Mucosa of descending colon (tissue), 3 donors: ENCODE measurements around the gene MRPL43. TPM values are rescaled to one million over a fixed set of nuclear protein-coding genes. Genes with fewer than 3 reads are reported as not detected.

Experiments used
- ATAC-seq: fragments of 200-7000 bp; cut with Tn5 transposase; one replicate; pipeline ENCODE4 v1.9.1; 2020; ENCODE audit warnings: mild to moderate bottlenecking, moderate library complexity
- DNase-seq, 3 donors: peaks; one replicate each; pipeline ENCODE4 v3.0.0-alpha.2; 2020
- H3K36me3 ChIP-seq: fragments of 200-600 bp; one replicate; pipeline ENCODE4 v1.8.0; 2021; ENCODE audit warnings: low read depth, mild to moderate bottlenecking
- H3K4me1 ChIP-seq: fragments of 200-600 bp; one replicate; pipeline ENCODE4 v1.8.0; 2021; ENCODE audit warnings: low read depth, mild to moderate bottlenecking
- H3K4me3 ChIP-seq: fragments of 200-600 bp; one replicate; pipeline ENCODE4 v1.8.0; 2021; ENCODE audit warnings: mild to moderate bottlenecking
- H3K9me3 ChIP-seq: fragments of 200-600 bp; one replicate; pipeline ENCODE4 v1.8.0; 2021; ENCODE audit warnings: mild to moderate bottlenecking
- intact Hi-C, 2 donors: fragments of 100-400 bp; cut with DNase I in 1 of 2; cut with micrococcal nuclease in 1 of 2; formaldehyde crosslinking; loops; one replicate each; pipeline versions ENCODE4 v1.11.0 to v1.11.1; 2022; cut with DNase I, micrococcal nuclease
- total RNA-seq, 3 donors: library from RNA; stranded (reverse); fragmentation: NEBNext Ultra II Directional in 2 of 3; extraction: Animal tissue kit (Norgen Biotek cat#: 25700) in 2 of 3; gene quantifications; one replicate each; pipeline versions ENCODE4 v1.2.1 to v1.2.4, GENCODE V29; 2021 to 2023
- TF ChIP-seq, protein P1 (sequence below): fragments of 200-600 bp; IDR thresholded peaks from one replicate; pipeline ENCODE4 v1.8.0; 2022; ENCODE audit warnings: antibody characterized with exemption, mild to moderate bottlenecking
- donor health status: DM: no; HTN: no; CAD: no; lungs with moderate emphysema.
- donor health status: DM: no; HTN: no; CAD: no.
- donor health status: DM: no; HTN: yes; CAD: no.

The MRPL43 gene
- total RNA-seq, 3 donors from 2014 or later, result 61.3 to 82.3 (median 71.4) TPM

DNA sequence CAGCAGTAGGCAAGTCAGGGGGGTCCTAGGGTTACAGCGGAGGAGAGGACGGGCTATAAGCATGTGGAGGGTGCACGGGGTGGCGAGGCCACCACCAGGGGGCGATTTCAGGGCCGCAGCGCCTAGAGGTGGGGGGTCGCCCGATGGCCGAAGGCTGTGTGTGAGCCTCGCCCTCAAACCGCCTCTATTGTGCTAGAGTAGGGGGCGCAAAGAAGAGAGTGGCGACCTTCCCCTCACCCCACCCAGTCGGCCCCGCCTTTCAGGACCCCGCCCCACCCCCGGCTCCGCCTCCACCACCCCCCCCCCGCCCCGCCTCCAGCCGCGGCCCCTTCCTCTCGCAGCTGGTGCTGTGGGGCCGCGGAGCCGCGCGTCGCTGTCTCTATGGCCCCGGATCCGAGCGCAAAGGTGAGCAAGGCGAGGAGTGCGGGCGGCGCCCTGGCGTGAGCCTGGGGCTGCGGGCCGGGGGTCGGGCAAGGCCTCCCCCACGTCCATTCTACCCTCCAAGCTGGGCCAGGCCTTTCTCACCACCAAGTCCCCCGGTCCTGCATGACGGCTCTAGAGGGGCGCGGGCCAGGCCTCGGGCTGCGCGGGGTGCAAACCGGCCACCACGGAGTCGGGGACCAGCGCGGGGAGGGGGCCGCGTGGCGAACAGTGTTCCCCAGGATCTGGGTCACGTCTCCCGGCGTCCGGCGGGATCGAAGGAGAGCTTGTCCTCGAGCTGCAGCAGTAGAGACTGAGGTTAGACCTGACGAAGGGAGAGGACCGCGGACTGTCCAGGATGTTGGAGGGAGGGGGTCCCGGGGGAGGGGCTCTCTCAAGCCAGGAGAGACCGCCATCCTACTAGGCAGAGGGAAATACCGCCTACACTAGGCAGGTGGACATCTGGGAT, 17.9 kb downstream of the MRPL43 start, which contains the start of gene SEMA4G:
SEMA4G (plus strand) TSS at position 318 of the 889 bp plus-strand sequence. CDS start 3,409 bp downstream, outside the sequence.
- DNase-seq, result peak; percentile 65 to 81 (median 74)
- peak within 1 kb of the TSS; percentile 77 for H3K4me3 ChIP-seq
- H3K36me3 ChIP-seq, result no peaks in the 10 kb centered on the region
- TF ChIP-seq, protein P1, sequence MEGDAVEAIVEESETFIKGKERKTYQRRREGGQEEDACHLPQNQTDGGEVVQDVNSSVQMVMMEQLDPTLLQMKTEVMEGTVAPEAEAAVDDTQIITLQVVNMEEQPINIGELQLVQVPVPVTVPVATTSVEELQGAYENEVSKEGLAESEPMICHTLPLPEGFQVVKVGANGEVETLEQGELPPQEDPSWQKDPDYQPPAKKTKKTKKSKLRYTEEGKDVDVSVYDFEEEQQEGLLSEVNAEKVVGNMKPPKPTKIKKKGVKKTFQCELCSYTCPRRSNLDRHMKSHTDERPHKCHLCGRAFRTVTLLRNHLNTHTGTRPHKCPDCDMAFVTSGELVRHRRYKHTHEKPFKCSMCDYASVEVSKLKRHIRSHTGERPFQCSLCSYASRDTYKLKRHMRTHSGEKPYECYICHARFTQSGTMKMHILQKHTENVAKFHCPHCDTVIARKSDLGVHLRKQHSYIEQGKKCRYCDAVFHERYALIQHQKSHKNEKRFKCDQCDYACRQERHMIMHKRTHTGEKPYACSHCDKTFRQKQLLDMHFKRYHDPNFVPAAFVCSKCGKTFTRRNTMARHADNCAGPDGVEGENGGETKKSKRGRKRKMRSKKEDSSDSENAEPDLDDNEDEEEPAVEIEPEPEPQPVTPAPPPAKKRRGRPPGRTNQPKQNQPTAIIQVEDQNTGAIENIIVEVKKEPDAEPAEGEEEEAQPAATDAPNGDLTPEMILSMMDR, result peak; percentile 56
- H3K9me3 ChIP-seq, result no peaks in the 10 kb centered on the region
- H3K4me1 ChIP-seq, result peaks cover 27% of the 10 kb centered on the region
- peak; percentile 52 for ATAC-seq
- intact Hi-C loops, result no loop called here

DNA sequence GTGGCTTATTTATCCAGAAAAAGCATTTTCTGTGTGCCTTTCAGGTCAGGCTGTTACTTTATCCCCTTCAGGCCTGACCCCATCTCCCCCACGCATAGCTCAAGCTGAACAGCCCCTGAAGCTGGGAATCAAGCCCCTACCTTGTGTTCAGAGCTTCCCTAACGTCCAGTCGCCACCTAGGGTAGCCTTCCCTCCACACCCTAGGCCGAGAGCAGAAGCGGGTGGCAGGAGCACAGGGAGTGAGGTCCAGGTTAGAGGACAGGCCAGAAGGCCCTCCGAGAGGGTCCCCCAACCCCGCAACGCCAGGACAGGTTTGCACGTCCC, 18.5 kb downstream of the MRPL43 start:
- Histone ChIP-seq H3K36me3 (no peaks in the 10 kb centered on the region), H3K4me3 (peak overlapping the region; percentile 77), H3K4me1 (peaks cover 27% of the 10 kb centered on the region), H3K9me3 (no peaks in the 10 kb centered on the region)
- peak; percentile 21 for ATAC-seq
- TF ChIP-seq, protein P1, result no peak
- DNase-seq, result peak in 1 of 3 donors; percentile 65
- intact Hi-C loops, result no loop called here

DNA sequence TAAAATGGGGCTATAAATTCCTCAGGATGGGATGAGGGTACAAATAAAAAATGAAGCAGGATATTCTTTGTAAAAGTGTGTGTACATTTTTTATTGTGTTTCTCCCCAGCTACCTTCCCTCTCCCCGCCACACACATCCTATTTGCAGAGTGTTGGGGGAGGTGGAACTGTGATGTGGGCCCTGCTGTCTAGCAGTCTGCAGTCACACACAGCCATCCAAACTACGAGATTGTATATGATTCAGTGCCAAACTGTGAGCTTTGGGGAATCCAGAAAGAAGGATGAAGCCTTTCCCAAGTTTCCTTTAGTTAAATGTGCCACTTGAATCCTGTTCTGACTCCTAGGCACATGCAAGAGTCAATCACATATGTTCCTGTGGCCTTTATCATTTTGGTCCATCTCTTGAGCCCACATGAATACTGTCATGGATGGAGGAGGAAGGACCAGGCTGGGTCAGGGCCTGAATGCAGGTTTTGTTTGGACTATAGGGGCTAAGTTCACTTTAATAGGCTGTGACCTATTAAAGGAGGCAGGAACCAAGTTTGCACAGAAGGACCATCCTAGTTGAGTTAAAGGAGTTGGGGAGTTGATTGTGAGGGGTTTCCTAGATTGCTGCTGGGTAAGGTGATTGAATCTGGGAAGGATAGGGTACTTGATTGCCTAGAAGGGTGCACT, 19.1 kb downstream of the MRPL43 start:
- H3K4me1 ChIP-seq, result peaks cover 27% of the 10 kb centered on the region
- no peaks in the 10 kb centered on the region for H3K36me3 ChIP-seq
- no peak overlapping the region for H3K4me3 ChIP-seq
- TF ChIP-seq, protein P1, result no peak
- H3K9me3 ChIP-seq, result no peaks in the 10 kb centered on the region
- intact Hi-C loops, result no loop called here
- ATAC-seq (peak; percentile 24), DNase-seq (no peak)

DNA sequence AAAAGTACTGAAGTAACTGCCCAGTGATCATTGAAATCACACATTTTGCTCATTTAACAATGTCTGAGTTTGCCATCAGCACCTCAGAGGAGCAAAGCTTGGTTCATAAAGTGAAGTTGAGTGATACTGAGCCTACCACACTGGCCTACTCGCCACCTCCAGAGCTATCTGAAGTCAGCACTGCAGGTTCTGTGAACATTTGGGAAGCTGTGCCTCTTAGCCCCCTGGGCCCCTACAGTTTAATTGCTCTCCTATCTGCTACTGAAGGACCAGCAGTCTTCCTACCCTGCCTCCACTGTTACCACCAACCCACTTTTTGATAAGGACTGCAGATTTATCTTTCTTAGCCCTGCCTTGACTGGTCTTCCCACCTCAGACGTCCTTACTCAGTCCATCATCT, 20.0 kb downstream of the MRPL43 start:
- Histone ChIP-seq H3K4me3 (no peak overlapping the region), H3K36me3 (no peaks in the 10 kb centered on the region), H3K9me3 (no peaks in the 10 kb centered on the region), H3K4me1 (peaks cover 26% of the 10 kb centered on the region)
- DNase-seq (no peak), ATAC-seq (no peak)
- intact Hi-C loops, result no loop called here
- TF ChIP-seq, protein P1, result no peak

DNA sequence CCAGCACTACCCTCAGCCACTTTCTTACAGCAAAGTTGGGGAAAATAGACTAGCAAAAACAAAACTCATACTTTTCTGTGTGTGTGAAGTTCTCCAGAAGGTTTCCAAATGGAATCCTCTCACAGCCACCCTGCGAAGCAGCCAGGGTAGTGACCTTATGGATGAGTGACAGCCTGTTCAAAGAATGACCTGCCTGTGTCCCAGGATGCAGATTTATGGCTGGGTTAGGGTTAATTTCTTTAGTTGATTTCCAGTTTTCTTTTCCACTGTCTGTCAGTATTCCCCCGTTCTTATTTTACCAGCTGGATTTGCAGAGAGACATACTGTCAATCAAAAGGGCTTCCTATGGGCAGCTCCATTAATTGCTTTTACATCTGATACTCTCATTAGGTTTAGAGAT, 20.4 kb downstream of the MRPL43 start:
- TF ChIP-seq, protein P1, result no peak
- Histone ChIP-seq H3K9me3 (no peaks in the 10 kb centered on the region), H3K36me3 (no peaks in the 10 kb centered on the region), H3K4me1 (peaks cover 22% of the 10 kb centered on the region), H3K4me3 (no peak overlapping the region)
- no peak for ATAC-seq
- no peak for DNase-seq
- intact Hi-C loops, result no loop called here
